Stomach (tissue), 19 donors: ENCODE data around the gene SPACA7. TPM values are rescaled to one million over a fixed set of nuclear protein-coding genes. Genes with fewer than 3 reads are reported as not detected.

ENCODE experiments used
- DNase-seq, 2 donors: peaks; one replicate each; pipeline versions ENCODE4 v3.0.0 to v3.0.0-alpha.2; 2013 to 2019
- H3K27ac ChIP-seq, 5 donors: fragments of 200-600 bp in 4 of 5; sonication (generic) in 4 of 5; one replicate each; pipeline ENCODE4 v1.5.1; 2013 to 2019; ENCODE audit warnings: mild to moderate bottlenecking in 1 of 5, moderate library complexity in 1 of 5
- H3K27me3 ChIP-seq, 3 donors: fragments of 200-600 bp; sonication (generic); one replicate each; pipeline ENCODE4 v1.5.1; 2017 to 2019; ENCODE audit warnings: mixed run types in 1 of 3
- H3K36me3 ChIP-seq, 4 donors: fragments of 200-600 bp; sonication (generic); 1 replicate in 3 of 4; 2 replicates in 1 of 4; pipeline ENCODE4 v1.5.1; 2016 to 2019
- H3K4me1 ChIP-seq, 4 donors: fragments of 200-600 bp; sonication (generic); one replicate each; pipeline ENCODE4 v1.5.1; 2016 to 2019
- H3K4me3 ChIP-seq, 4 donors: fragments of 200-600 bp; sonication (generic) in 3 of 4; one replicate each; pipeline ENCODE4 v1.5.1; 2016 to 2019; ENCODE audit warnings: mild to moderate bottlenecking in 1 of 4
- H3K9me3 ChIP-seq, 4 donors: fragments of 200-600 bp; sonication (generic); one replicate each; pipeline ENCODE4 v1.5.1; 2016 to 2019
- CTCF ChIP-seq, 7 experiments: fragments of 450-650 bp in 4 of 7; fragments of 200-600 bp in 3 of 7; sonication (generic) in 3 of 7; IDR thresholded peaks; one replicate each; pipeline ENCODE4 v1.5.1; 2016 to 2019; ENCODE audit warnings: antibody characterized with exemption in 7 of 7, control low read depth in 2 of 7, mild to moderate bottlenecking in 1 of 7
- EP300 ChIP-seq: sonication (generic); formaldehyde crosslinking; IDR thresholded peaks from one replicate; pipeline ENCODE4 v1.6.1; 2017; ENCODE audit warnings: antibody characterized with exemption
- POLR2A ChIP-seq, 4 donors: fragments of 450-650 bp; IDR thresholded peaks; one replicate each; pipeline ENCODE4 v1.6.1; 2016; ENCODE audit warnings: antibody characterized with exemption in 4 of 4, control low read depth in 2 of 4, mild to moderate bottlenecking in 1 of 4, moderate library complexity in 1 of 4
- POLR2AphosphoS5 ChIP-seq, 3 donors: sonication (generic); formaldehyde crosslinking; IDR thresholded peaks; one replicate each; pipeline ENCODE4 v1.6.1; 2016; ENCODE audit warnings: antibody characterized with exemption in 3 of 3
- WGBS, 5 donors: extraction: QIAGEN DNeasy Blood & Tissue Kit in 3 of 5; methylation state at CpG; one replicate each; pipeline versions ENCODE4 v1.1.5 to v1.1.7; 2013 to 2018; 5-methylcytosine and 5-hydroxymethylcytosine counted together
- intact Hi-C: fragments of 100-400 bp; cut with DNase I; formaldehyde crosslinking; loops from one replicate; pipeline ENCODE4 v1.15.1; 2023; ENCODE audit warnings: low total_unique reads
- long read RNA-seq, 10 donors: transcript quantifications; one replicate each; lab custom pipeline, GENCODE V29; 2026
- polyA plus RNA-seq, 3 donors: library from polyadenylated mRNA; stranded (reverse); fragments of 200-250 nt; gene quantifications; one replicate each; pipeline ENCODE4 v1.2.3, GENCODE V29; 2013
- total RNA-seq, 5 donors: library from RNA; depleted of rRNA; stranded (reverse); fragments of >200 nt; gene quantifications; one replicate each; pipeline versions ENCODE4 v1.1.0 to v1.2.3, GENCODE V29; 2014 to 2016
- donor health status: healthy with polysubstance abuse.
- donor health status: Bipolar disorder and iron deficiency.
- donor health status: healthy.

The SPACA7 gene
- not detected for total RNA-seq
- not detected for polyA plus RNA-seq
- long read RNA-seq, donor 1: 0 reads
- long read RNA-seq, donor 2: 0 reads
- long read RNA-seq, donor 3: 0 reads
- long read RNA-seq, donor 4: 0 reads
- long read RNA-seq, donor 5: 0 reads
- long read RNA-seq, donor 6: 0 reads
- long read RNA-seq, donor 7: 0 reads
- long read RNA-seq, donor 8: 0 reads
- long read RNA-seq, donor 9: 0 reads
- long read RNA-seq, donor 10: 0 reads

GRCh38 chr13:112376050-112376681, at the start of gene SPACA7:
TSS of gene SPACA7 (plus strand) at chr13:112376355. CDS start at chr13:112376386, 31 bp downstream.
- DNase-seq: no peak
- H3K27me3 ChIP-seq: no peaks in the 10 kb centered on the region
- H3K27ac ChIP-seq: no peak within 1 kb of the TSS
- TF ChIP-seq POLR2A (IDR thresholded peaks at IDR 0.05) (no peak), POLR2AphosphoS5 (IDR thresholded peaks at IDR 0.05) (no peak), EP300 (no peak)
- WGBS, 5 donors: 69 to 92% (median 77%) methylated on average over 5 to 8 of the region's 8 CpGs
- H3K9me3 ChIP-seq: peaks cover 0 to 4% (median 2%) of the 10 kb centered on the region in 4 donors
- intact Hi-C loops: no loop called here
- no peaks in the 10 kb centered on the region for H3K4me1 ChIP-seq
- no peak within 1 kb of the TSS for H3K4me3 ChIP-seq
- H3K36me3 ChIP-seq: no peaks in the 10 kb centered on the region

- TF ChIP-seq EP300: no peak
- no peak for TF ChIP-seq POLR2AphosphoS5 (IDR thresholded peaks at IDR 0.05)
- TF ChIP-seq POLR2A (IDR thresholded peaks at IDR 0.05): no peak
- TF ChIP-seq CTCF (IDR thresholded peaks at IDR 0.05): no peak
- Histone ChIP-seq H3K27me3 (peaks cover 9 to 71% (median 20%) of the 10 kb centered on the region in 3 donors), H3K27ac (no peak overlapping the region), H3K4me3 (no peak overlapping the region), H3K36me3 (no peaks in the 10 kb centered on the region), H3K4me1 (peaks cover 0 to 8% (median 0%) of the 10 kb centered on the region in 4 donors), H3K9me3 (no peaks in the 10 kb centered on the region)
- WGBS, 5 donors: 70 to 83% (median 81%) methylated on average over 14 to 17 of the region's 17 CpGs
- intact Hi-C loops: no loop called here
- no peak for DNase-seq
Observed at GRCh38 chr13:112326821-112327370, 49.3 kb upstream of the SPACA7 start.

- 72 to 80% (median 73%) methylated on average over 7 of the region's 7 CpGs for WGBS, 5 donors
- Histone ChIP-seq H3K36me3 (no peaks in the 10 kb centered on the region), H3K4me3 (no peak overlapping the region), H3K27ac (no peak overlapping the region), H3K9me3 (no peaks in the 10 kb centered on the region), H3K27me3 (peaks cover 9 to 83% (median 32%) of the 10 kb centered on the region in 3 donors), H3K4me1 (peaks cover 0 to 8% (median 0%) of the 10 kb centered on the region in 4 donors)
- DNase-seq: no peak
- intact Hi-C loops: no loop called here
- no peak for TF ChIP-seq POLR2AphosphoS5 (IDR thresholded peaks at IDR 0.05)
- no peak for TF ChIP-seq POLR2A (IDR thresholded peaks at IDR 0.05)
- TF ChIP-seq CTCF (IDR thresholded peaks at IDR 0.05): no peak
Observed at GRCh38 chr13:112328936-112329335, 47.2 kb upstream of the SPACA7 start.

- Histone ChIP-seq H3K9me3 (no peaks in the 10 kb centered on the region), H3K4me1 (peaks cover 0 to 8% (median 0%) of the 10 kb centered on the region in 4 donors), H3K27me3 (peaks cover 9 to 83% (median 32%) of the 10 kb centered on the region in 3 donors), H3K4me3 (no peak overlapping the region), H3K36me3 (no peaks in the 10 kb centered on the region), H3K27ac (no peak overlapping the region)
- 55 to 79% (median 72%) methylated on average over 6 of the region's 6 CpGs for WGBS, 5 donors
- TF ChIP-seq EP300 (no peak), POLR2A (IDR thresholded peaks at IDR 0.05) (no peak), POLR2AphosphoS5 (IDR thresholded peaks at IDR 0.05) (no peak), CTCF (IDR thresholded peaks at IDR 0.05) (no peak)
- intact Hi-C loops: no loop called here
- no peak for DNase-seq
Observed at GRCh38 chr13:112329376-112329775, 46.8 kb upstream of the SPACA7 start.
